Prostate gland (tissue), 2 donors: Measurements from ENCODE around the gene TRIM75.

Experiments used
- CTCF ChIP-seq, 4 experiments: fragments of 200-600 bp in 2 of 4; fragments of 450-650 bp in 2 of 4; sonication (generic) in 2 of 4; IDR thresholded peaks; 1 replicate in 3 of 4; 2 replicates in 1 of 4; pipeline ENCODE4 v1.5.1; 2016 to 2019; ENCODE audit warnings: antibody characterized with exemption in 4 of 4, mild to moderate bottlenecking in 2 of 4, moderate library complexity in 2 of 4
- POLR2A ChIP-seq: fragments of 450-650 bp; IDR thresholded peaks from one replicate; pipeline ENCODE4 v1.6.1; 2016; ENCODE audit warnings: antibody characterized with exemption, mild to moderate bottlenecking

- no peak for TF ChIP-seq CTCF (IDR thresholded peaks at IDR 0.05)
- no peak for TF ChIP-seq POLR2A
Observed at GRCh38 chr4:165094873-165095272, 41.2 kb downstream of the TRIM75 start.
